Hematopoietic multipotent progenitor cell treated with erythropoietin and hydrocortisone succinate and interleukin-3 and kit ligand, for 4 days (in vitro differentiated cells): Measurements from ENCODE around the gene ELF1.
A peak's percentile ranks its signal among the peaks of the same experiment; 100 is the strongest.

ENCODE experiments used
- DNase-seq: peaks from one replicate; pipeline ENCODE4 v3.0.0-alpha.2; 2015

ELF1 gene

GRCh38 chr13:41005704-41006103 lies 13.4 kb downstream of the ELF1 start:
- DNase-seq: no peak

- DNase-seq: peak; percentile 94
These were observed 14.0 kb downstream of the ELF1 start for GRCh38 chr13:41004875-41005693.

- no peak for DNase-seq
These were observed 16.5 kb downstream of the ELF1 start for GRCh38 chr13:41002606-41003005.

GRCh38 chr13:41001695-41002094 lies 17.4 kb downstream of the ELF1 start:
- no peak for DNase-seq

- peak; percentile 59 for DNase-seq
These were observed 19.7 kb downstream of the ELF1 start for GRCh38 chr13:40999416-40999815.

- peak; percentile 75 for DNase-seq
These were observed 22.6 kb downstream of the ELF1 start for GRCh38 chr13:40996426-40997092.

- no peak for DNase-seq
These were observed 23.1 kb downstream of the ELF1 start for GRCh38 chr13:40995997-40996396.

- DNase-seq: no peak
These were observed 24.4 kb downstream of the ELF1 start for GRCh38 chr13:40994581-40995230.

GRCh38 chr13:40993987-40994386 lies 25.1 kb downstream of the ELF1 start:
- DNase-seq: no peak

GRCh38 chr13:40992678-40993518 lies 26.2 kb downstream of the ELF1 start:
- peak; percentile 66 for DNase-seq

GRCh38 chr13:40987606-40988280 lies 31.4 kb downstream of the ELF1 start:
- DNase-seq: no peak

GRCh38 chr13:40986101-40986856 lies 32.8 kb downstream of the ELF1 start:
- DNase-seq: no peak

- no peak for DNase-seq
These were observed 33.6 kb downstream of the ELF1 start for GRCh38 chr13:40985381-40986100.

GRCh38 chr13:40984668-40985366 lies 34.3 kb downstream of the ELF1 start:
- DNase-seq: no peak

GRCh38 chr13:40983725-40984667 lies 35.1 kb downstream of the ELF1 start:
- no peak for DNase-seq

- no peak for DNase-seq
These were observed 35.9 kb downstream of the ELF1 start for GRCh38 chr13:40983259-40983658.

- peak; percentile 95 for DNase-seq
These were observed 36.3 kb downstream of the ELF1 start for GRCh38 chr13:40982772-40983171.

- DNase-seq: no peak
These were observed 37.2 kb downstream of the ELF1 start for GRCh38 chr13:40981949-40982348.

GRCh38 chr13:40981361-40981760 lies 37.8 kb downstream of the ELF1 start:
- peak; percentile 85 for DNase-seq
